SK-N-MC (cell line): ENCODE data around the gene PFN1.

Experiments
- EZH2 ChIP-seq: fragments of 200-600 bp; sonication (generic); IDR thresholded peaks from one replicate; pipeline ENCODE4 v1.6.1; 2017; ENCODE audit warnings: antibody characterized with exemption
- FOXP2 ChIP-seq: optimal IDR thresholded peaks from 2 replicates; pipeline ENCODE3; 2011; ENCODE audit warnings: mild to moderate bottlenecking, moderate library complexity; ENCODE audit not compliant: insufficient read depth; ENCODE audit errors: extremely low read length, control extremely low read depth
- POLR2AphosphoS5 ChIP-seq: IDR thresholded peaks from 2 replicates; pipeline ENCODE4 v1.6.1; 2012; ENCODE audit warnings: mild to moderate bottlenecking, low read depth, low read length, borderline replicate concordance

DNA sequence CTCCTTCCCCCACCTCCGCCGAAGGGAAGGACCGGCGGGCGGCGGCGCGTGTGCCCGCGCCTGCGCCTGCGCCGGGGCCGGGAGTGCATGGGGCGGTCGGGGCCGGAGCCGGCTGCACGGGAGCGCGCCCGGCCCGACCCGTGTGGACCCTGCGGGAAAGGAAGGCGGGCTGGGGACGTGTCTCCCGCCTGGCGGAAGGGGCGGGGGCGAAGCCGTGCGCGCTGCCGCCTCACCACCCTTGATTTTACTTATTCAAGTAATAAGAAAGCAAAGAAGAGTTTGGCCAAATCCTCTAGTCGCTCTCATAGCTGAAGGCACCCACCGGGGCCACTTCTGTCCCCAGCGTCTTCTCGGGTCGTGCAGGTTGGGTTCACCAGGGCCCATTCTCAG is 596 bp upstream of the PFN1 start:
- TF ChIP-seq POLR2AphosphoS5 (no peak), EZH2 (no peak), FOXP2 (no peak)
